Activated T-cell treated with anti-CD3 and anti-CD28 coated beads, Interleukin-2, amount 50 U/mL, for 1 hour (primary cell): ENCODE data around the gene NEU4.

Experiments used
- DNase-seq: peaks from one replicate; pipeline ENCODE4 v3.0.0-alpha.2; 2020

The NEU4 gene

GRCh38 chr2:241865957-241866789 is 57.2 kb downstream of the NEU4 start:
- no peak for DNase-seq
